ENCODE results near the gene UBE3C. TPM values are rescaled to one million over a fixed set of nuclear protein-coding genes. Genes with fewer than 3 reads are reported as not detected.

Gene UBE3C
- total and polyA plus RNA-seq, 2 of the 13 experiments (the other 11 are each of a cell fraction or from before 2014, with no cell fraction given) = 27.0 to 48.2 TPM

DNA sequence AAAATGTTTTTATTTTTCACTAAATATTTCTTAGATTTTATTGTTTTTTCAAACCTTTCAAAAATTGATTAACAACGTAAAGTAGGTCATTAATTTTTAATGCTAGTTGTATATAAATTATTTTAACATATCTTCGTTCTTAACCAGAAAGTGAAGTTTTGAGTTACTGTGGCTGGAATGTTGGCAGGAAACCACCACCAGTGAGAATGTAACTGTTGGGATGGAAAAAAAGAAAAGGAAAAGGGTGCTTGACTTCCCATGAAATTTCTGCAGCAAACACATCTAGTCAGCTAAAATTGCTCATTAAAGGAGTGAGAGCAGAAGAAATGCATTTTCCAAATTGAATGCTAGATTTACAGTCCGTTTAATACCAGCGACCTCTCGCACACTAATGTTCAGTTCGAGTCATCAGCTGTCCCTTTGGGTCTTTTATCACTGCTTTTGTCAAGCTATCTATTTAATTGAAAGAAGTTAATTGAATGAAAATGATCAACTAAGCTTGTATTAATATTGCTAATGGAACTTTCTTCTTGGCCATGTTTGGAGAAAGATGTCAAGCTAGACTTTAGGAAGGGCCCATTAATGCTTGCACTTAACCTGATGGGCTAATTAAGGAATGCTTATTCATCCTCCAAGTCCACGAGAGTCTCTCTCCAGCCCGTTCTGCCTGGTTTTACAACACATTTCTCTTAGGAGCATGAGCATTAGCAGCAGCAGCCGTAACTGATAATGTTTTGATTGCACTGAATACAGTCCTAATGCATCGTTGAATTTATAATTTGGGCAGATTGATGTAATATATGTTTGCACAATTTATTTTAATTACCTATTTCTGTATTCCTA is 70.1 kb downstream of the UBE3C start (continued):
- TF ChIP-seq, protein P1, sequence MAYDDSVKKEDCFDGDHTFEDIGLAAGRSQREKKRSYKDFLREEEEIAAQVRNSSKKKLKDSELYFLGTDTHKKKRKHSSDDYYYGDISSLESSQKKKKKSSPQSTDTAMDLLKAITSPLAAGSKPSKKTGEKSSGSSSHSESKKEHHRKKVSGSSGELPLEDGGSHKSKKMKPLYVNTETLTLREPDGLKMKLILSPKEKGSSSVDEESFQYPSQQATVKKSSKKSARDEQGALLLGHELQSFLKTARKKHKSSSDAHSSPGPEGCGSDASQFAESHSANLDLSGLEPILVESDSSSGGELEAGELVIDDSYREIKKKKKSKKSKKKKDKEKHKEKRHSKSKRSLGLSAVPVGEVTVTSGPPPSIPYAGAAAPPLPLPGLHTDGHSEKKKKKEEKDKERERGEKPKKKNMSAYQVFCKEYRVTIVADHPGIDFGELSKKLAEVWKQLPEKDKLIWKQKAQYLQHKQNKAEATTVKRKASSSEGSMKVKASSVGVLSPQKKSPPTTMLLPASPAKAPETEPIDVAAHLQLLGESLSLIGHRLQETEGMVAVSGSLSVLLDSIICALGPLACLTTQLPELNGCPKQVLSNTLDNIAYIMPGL (CRISPR knock-in tag; IDR thresholded peaks at IDR 0.05; ENCODE audit: borderline replicate concordance in 1 of 2, low read depth in 1 of 2) = no peak
- TF ChIP-seq SRSF1 (optimal IDR thresholded peaks at IDR 0.05; ENCODE audit: low read depth, low read length) = no peak
- TF ChIP-seq, protein P2, sequence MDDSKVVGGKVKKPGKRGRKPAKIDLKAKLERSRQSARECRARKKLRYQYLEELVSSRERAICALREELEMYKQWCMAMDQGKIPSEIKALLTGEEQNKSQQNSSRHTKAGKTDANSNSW (CRISPR knock-in tag; IDR thresholded peaks at IDR 0.05; ENCODE audit: borderline replicate concordance) = no peak

DNA sequence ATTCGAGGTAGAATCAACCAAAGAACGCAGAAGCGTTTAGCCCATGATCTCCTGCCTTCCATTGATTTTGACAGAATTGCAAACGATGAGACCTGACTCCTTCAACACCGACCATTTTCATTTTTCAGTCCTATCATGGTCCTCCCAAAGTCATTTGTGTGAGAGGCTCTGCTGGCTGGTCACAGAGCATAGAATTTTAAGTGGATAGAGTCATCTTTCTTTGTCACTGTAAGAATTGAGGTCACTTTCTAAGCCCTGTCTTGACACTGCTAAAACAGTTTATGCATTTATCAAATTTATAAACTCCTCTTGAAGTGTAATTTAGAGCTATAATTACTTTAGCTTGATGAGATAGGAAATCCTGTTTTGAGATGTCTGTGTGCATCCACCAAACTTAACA is 72.0 kb downstream of the UBE3C start:
- no peak overlapping the region for H3K4me3 ChIP-seq (replicated peaks in 1 of 3; ENCODE audit: insufficient read depth in 1 of 3, low read depth in 2 of 3, low read length in 3 of 3)
- in situ Hi-C loops (cut with HindIII; ENCODE audit: extremely low pct_ligation_motif_present, low pct_unique_long_range_greater_than_20kb) (no loop called here), intact Hi-C loops (cut with micrococcal nuclease; ENCODE audit: unreplicated experiment) (no loop called here)
- ChIA-PET POLR2A (no interaction called here), CTCF (ENCODE audit: low intra/inter-chr PET ratio, low total read pairs) (no interaction called here)
- no peaks in the 10 kb centered on the region for H4K20me1 ChIP-seq (ENCODE audit: insufficient read depth, low read length)
- no peak overlapping the region for H2AFZ ChIP-seq (ENCODE audit: low read length)
- H3K27ac ChIP-seq (ENCODE audit: extremely low read length, insufficient read depth, low read length) = no peak overlapping the region
- DNase-seq (ENCODE audit: low spot score) (no peak), ATAC-seq (no peak), FAIRE-seq (no peak)
- no peaks in the 10 kb centered on the region for H3K9me3 ChIP-seq (ENCODE audit: low read length)
- 96% methylated on average over 5 of the region's 5 CpGs for WGBS (ENCODE audit: low lambda C conversion rate)
- H3K36me3 ChIP-seq (replicated peaks in 1 of 2; ENCODE audit: control insufficient read depth in 1 of 2, insufficient read depth in 2 of 2, low read length in 2 of 2) = peaks cover 7 to 47% of the 10 kb centered on the region in 2 experiments
- no peaks in the 10 kb centered on the region for H3K4me1 ChIP-seq (ENCODE audit: insufficient read depth, low read length)
- H3K27me3 ChIP-seq (ENCODE audit: control insufficient read depth in 1 of 2, insufficient read depth in 2 of 2, low read length in 2 of 2) = no peaks in the 10 kb centered on the region
- no peaks in the 10 kb centered on the region for H3K79me2 ChIP-seq (ENCODE audit: insufficient read depth, low read length)
- H3K9ac ChIP-seq (ENCODE audit: insufficient read depth, low read depth, low read length) = no peak overlapping the region
- no TSS peak for BruUV-seq (replicated peaks)
- no peak overlapping the region for H3K4me2 ChIP-seq (ENCODE audit: low read depth, low read length)
- TF ChIP-seq, protein P3, sequence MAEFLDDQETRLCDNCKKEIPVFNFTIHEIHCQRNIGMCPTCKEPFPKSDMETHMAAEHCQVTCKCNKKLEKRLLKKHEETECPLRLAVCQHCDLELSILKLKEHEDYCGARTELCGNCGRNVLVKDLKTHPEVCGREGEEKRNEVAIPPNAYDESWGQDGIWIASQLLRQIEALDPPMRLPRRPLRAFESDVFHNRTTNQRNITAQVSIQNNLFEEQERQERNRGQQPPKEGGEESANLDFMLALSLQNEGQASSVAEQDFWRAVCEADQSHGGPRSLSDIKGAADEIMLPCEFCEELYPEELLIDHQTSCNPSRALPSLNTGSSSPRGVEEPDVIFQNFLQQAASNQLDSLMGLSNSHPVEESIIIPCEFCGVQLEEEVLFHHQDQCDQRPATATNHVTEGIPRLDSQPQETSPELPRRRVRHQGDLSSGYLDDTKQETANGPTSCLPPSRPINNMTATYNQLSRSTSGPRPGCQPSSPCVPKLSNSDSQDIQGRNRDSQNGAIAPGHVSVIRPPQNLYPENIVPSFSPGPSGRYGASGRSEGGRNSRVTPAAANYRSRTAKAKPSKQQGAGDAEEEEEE (CRISPR knock-in tag; IDR thresholded peaks at IDR 0.05; ENCODE audit: borderline replicate concordance) = no peak
- TF ChIP-seq ZNF136 (CRISPR knock-in tag; IDR thresholded peaks at IDR 0.05; ENCODE audit: low read depth) = no peak
- TF ChIP-seq EHMT2 (IDR thresholded peaks at IDR 0.05; ENCODE audit: borderline replicate concordance, low read depth, low read length) = no peak
- TF ChIP-seq NCOA2 (CRISPR knock-in tag; IDR thresholded peaks at IDR 0.05) = no peak
- no peak for TF ChIP-seq ZNF557 (CRISPR knock-in tag; IDR thresholded peaks at IDR 0.05)
- no peak for TF ChIP-seq NFE2 (CRISPR knock-in tag; IDR thresholded peaks at IDR 0.05)
- no peak for TF ChIP-seq ZNF850 (CRISPR knock-in tag; conservative IDR thresholded peaks at IDR 0.05)
- TF ChIP-seq, protein P4, sequence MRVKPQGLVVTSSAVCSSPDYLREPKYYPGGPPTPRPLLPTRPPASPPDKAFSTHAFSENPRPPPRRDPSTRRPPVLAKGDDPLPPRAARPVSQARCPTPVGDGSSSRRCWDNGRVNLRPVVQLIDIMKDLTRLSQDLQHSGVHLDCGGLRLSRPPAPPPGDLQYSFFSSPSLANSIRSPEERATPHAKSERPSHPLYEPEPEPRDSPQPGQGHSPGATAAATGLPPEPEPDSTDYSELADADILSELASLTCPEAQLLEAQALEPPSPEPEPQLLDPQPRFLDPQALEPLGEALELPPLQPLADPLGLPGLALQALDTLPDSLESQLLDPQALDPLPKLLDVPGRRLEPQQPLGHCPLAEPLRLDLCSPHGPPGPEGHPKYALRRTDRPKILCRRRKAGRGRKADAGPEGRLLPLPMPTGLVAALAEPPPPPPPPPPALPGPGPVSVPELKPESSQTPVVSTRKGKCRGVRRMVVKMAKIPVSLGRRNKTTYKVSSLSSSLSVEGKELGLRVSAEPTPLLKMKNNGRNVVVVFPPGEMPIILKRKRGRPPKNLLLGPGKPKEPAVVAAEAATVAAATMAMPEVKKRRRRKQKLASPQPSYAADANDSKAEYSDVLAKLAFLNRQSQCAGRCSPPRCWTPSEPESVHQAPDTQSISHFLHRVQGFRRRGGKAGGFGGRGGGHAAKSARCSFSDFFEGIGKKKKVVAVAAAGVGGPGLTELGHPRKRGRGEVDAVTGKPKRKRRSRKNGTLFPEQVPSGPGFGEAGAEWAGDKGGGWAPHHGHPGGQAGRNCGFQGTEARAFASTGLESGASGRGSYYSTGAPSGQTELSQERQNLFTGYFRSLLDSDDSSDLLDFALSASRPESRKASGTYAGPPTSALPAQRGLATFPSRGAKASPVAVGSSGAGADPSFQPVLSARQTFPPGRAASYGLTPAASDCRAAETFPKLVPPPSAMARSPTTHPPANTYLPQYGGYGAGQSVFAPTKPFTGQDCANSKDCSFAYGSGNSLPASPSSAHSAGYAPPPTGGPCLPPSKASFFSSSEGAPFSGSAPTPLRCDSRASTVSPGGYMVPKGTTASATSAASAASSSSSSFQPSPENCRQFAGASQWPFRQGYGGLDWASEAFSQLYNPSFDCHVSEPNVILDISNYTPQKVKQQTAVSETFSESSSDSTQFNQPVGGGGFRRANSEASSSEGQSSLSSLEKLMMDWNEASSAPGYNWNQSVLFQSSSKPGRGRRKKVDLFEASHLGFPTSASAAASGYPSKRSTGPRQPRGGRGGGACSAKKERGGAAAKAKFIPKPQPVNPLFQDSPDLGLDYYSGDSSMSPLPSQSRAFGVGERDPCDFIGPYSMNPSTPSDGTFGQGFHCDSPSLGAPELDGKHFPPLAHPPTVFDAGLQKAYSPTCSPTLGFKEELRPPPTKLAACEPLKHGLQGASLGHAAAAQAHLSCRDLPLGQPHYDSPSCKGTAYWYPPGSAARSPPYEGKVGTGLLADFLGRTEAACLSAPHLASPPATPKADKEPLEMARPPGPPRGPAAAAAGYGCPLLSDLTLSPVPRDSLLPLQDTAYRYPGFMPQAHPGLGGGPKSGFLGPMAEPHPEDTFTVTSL (CRISPR knock-in tag; IDR thresholded peaks at IDR 0.05; ENCODE audit: borderline replicate concordance) = no peak
- no peak for TF ChIP-seq TEAD3 (CRISPR knock-in tag; optimal IDR thresholded peaks at IDR 0.05; ENCODE audit: borderline replicate concordance)

Data from HepG2 (cell line).